SK-N-SH (cell line): Measurements from ENCODE around the gene PDIA4. TPM values are rescaled to one million over a fixed set of nuclear protein-coding genes. Genes with fewer than 3 reads are reported as not detected.

Experiments used
- CTCF ChIA-PET: fragments of 300-600, 350-600 bp; formaldehyde crosslinking; extraction: SDS; loops from one replicate; lab custom pipeline; 2021; lab: Yijun Ruan, JAX
- POLR2A ChIA-PET: fragments of 350-600 bp; sonication (Branson Sonifier 250); formaldehyde crosslinking; extraction: SDS; loops from one replicate; lab custom pipeline; 2020; ENCODE audit warnings: antibody characterized with exemption, inconsistent platforms; lab: Yijun Ruan, JAX
- DNase-seq: peaks from one replicate; pipeline ENCODE4 v3.0.0; 2012
- H2AFZ ChIP-seq: fragments of 200-600 bp; sonication (generic); 2 replicates; pipeline ENCODE4 v1.8.1; 2016; ENCODE audit warnings: antibody characterized with exemption, mild to moderate bottlenecking, low read depth
- H3F3A ChIP-seq: fragments of 200-600 bp; sonication (generic); replicated peaks from 2 replicates; pipeline ENCODE3; 2016; ENCODE audit warnings: antibody characterized with exemption, mild to moderate bottlenecking; ENCODE audit not compliant: insufficient read depth
- H3K27ac ChIP-seq, 2 experiments: fragments of 200-500 bp in 1 of 2; fragments of 200-600 bp in 1 of 2; sonication (Bioruptor generic) in 1 of 2; sonication (generic), shearing (Covaris generic) in 1 of 2; 2 replicates each; pipeline versions ENCODE4 v1.5.1 to v1.6.1; 2014 to 2016; ENCODE audit warnings: low read depth in 2 of 2, inconsistent platforms in 1 of 2, low read length in 1 of 2, mild to moderate bottlenecking in 1 of 2, mixed read lengths in 1 of 2
- H3K27me3 ChIP-seq: fragments of 200-600 bp; sonication (generic), shearing (Covaris generic); 2 replicates; pipeline ENCODE4 v1.6.1; 2016; ENCODE audit warnings: mixed run types; ENCODE audit not compliant: insufficient read depth
- H3K36me3 ChIP-seq, 2 experiments: fragments of 200-500 bp in 1 of 2; fragments of 200-600 bp in 1 of 2; sonication (Bioruptor generic) in 1 of 2; sonication (generic) in 1 of 2; replicated peaks in 1 of 2; 2 replicates each; pipeline versions ENCODE3 to v1.5.1; 2014 to 2016; ENCODE audit warnings: low read length in 1 of 2, mild to moderate bottlenecking in 1 of 2; ENCODE audit not compliant: insufficient read depth in 2 of 2, control insufficient read depth in 1 of 2
- H3K4me1 ChIP-seq, 2 experiments: fragments of 200-500 bp in 1 of 2; fragments of 200-600 bp in 1 of 2; sonication (Bioruptor generic) in 1 of 2; sonication (generic), shearing (Covaris generic) in 1 of 2; 2 replicates each; pipeline versions ENCODE4 v1.5.1 to v1.6.1; 2014 to 2016; ENCODE audit warnings: low read depth in 1 of 2, low read length in 1 of 2, mixed run types in 1 of 2; ENCODE audit not compliant: insufficient read depth in 2 of 2, control insufficient read depth in 1 of 2
- H3K4me2 ChIP-seq: fragments of 200-600 bp; sonication (generic), shearing (Covaris generic); 2 replicates; pipeline ENCODE4 v1.6.1; 2017; ENCODE audit warnings: mixed run types
- H3K4me3 ChIP-seq, 2 experiments: fragments of 200-500 bp in 1 of 2; fragments of 200-600 bp in 1 of 2; sonication (Bioruptor generic) in 1 of 2; sonication (generic), shearing (Covaris generic) in 1 of 2; 2 replicates each; pipeline versions ENCODE4 v1.5.1 to v1.8.1; 2014 to 2016; ENCODE audit warnings: low read depth in 2 of 2, inconsistent platforms in 1 of 2, low read length in 1 of 2, mild to moderate bottlenecking in 1 of 2, mixed read lengths in 1 of 2, moderate library complexity in 1 of 2
- H3K79me2 ChIP-seq: fragments of 200-600 bp; sonication (generic); 2 replicates; pipeline ENCODE4 v1.8.1; 2017; ENCODE audit warnings: mild to moderate bottlenecking; ENCODE audit not compliant: insufficient read depth
- H3K9ac ChIP-seq: fragments of 200-600 bp; sonication (generic); 2 replicates; pipeline ENCODE4 v1.6.1; 2017; ENCODE audit warnings: mixed run types
- H3K9me2 ChIP-seq: fragments of 200-600 bp; sonication (generic); 2 replicates; pipeline ENCODE4 v1.6.1; 2017; ENCODE audit warnings: mixed run types
- H3K9me3 ChIP-seq: fragments of 200-600 bp; sonication (generic); 2 replicates; pipeline ENCODE4 v1.6.1; 2017; ENCODE audit warnings: mixed run types, mild to moderate bottlenecking, moderate library complexity
- H4K20me1 ChIP-seq: fragments of 200-600 bp; sonication (generic); 2 replicates; pipeline ENCODE4 v1.6.1; 2017; ENCODE audit warnings: mild to moderate bottlenecking, mixed run types; ENCODE audit not compliant: insufficient read depth
- EZH2phosphoT487 ChIP-seq: fragments of 200-600 bp; sonication (generic); IDR thresholded peaks from 2 replicates; pipeline ENCODE4 v1.6.1; 2017; ENCODE audit warnings: low read depth, mixed run types, mild to moderate bottlenecking, antibody characterized with exemption, moderate library complexity, borderline replicate concordance
- FOSL2 ChIP-seq: IDR thresholded peaks from 2 replicates; pipeline ENCODE4 v1.4.0; 2012; ENCODE audit warnings: low read depth, mild to moderate bottlenecking, moderate library complexity, borderline replicate concordance
- JUND ChIP-seq: IDR thresholded peaks from 2 replicates; pipeline ENCODE4 v1.4.0; 2012
- NFIC ChIP-seq: IDR thresholded peaks from 2 replicates; pipeline ENCODE4 v1.4.0; 2012; ENCODE audit warnings: borderline replicate concordance
- NRF1 ChIP-seq: IDR thresholded peaks from 2 replicates; pipeline ENCODE4 v1.6.1; 2012; ENCODE audit warnings: low read depth, mild to moderate bottlenecking, low read length
- POLR2AphosphoS5 ChIP-seq: IDR thresholded peaks from 2 replicates; pipeline ENCODE4 v1.6.1; 2012; ENCODE audit warnings: low read depth, low read length
- RAD21 ChIP-seq: IDR thresholded peaks from 2 replicates; pipeline ENCODE4 v1.6.1; 2012; ENCODE audit warnings: mild to moderate bottlenecking, low read length
- RCOR1 ChIP-seq: fragments of 150-350 bp; IDR thresholded peaks from 2 replicates; pipeline ENCODE4 v1.6.1; 2017; ENCODE audit warnings: antibody characterized with exemption, low read length
- RXRA ChIP-seq: IDR thresholded peaks from 2 replicates; pipeline ENCODE4 v1.4.0; 2012; ENCODE audit warnings: low read depth, mild to moderate bottlenecking, borderline replicate concordance
- SIN3A ChIP-seq: IDR thresholded peaks from 2 replicates; pipeline ENCODE4 v1.6.1; 2012; ENCODE audit warnings: low read depth, mild to moderate bottlenecking, low read length, moderate library complexity, borderline replicate concordance
- WGBS: methylation state at CpG from one replicate; pipeline ENCODE4 v1.1.6; 2017; ENCODE audit warnings: low lambda C conversion rate; 5-methylcytosine and 5-hydroxymethylcytosine counted together
- polyA plus RNA-seq, 3 experiments: library from polyadenylated mRNA; depleted of rRNA; stranded (reverse); fragments of >200 nt; gene quantifications; 2 replicates each; pipeline ENCODE4 v1.2.3, GENCODE V29; 2012
- TF ChIP-seq, protein P1 (sequence below): IDR thresholded peaks from 2 replicates; pipeline ENCODE4 v1.4.0; 2012; ENCODE audit warnings: low read depth, borderline replicate concordance
- TF ChIP-seq, protein P2 (sequence below): fragments of 150-350 bp; IDR thresholded peaks from 2 replicates; pipeline ENCODE4 v1.6.1; 2017; ENCODE audit warnings: antibody characterized with exemption, low read length, low read depth, borderline replicate concordance
- TF ChIP-seq, protein P3 (sequence below): fragments of 150-350 bp; IDR thresholded peaks from 2 replicates; pipeline ENCODE4 v1.6.1; 2016; ENCODE audit warnings: mild to moderate bottlenecking, low read depth, low read length
- TF ChIP-seq, protein P4 (sequence below): fragments of 200-600 bp; sonication (generic); IDR thresholded peaks from 2 replicates; pipeline ENCODE4 v1.6.1; 2017; ENCODE audit warnings: antibody characterized with exemption, mild to moderate bottlenecking, moderate library complexity

Gene PDIA4
- polyA plus RNA-seq, 1 of the 3 experiments (the other 2 are of a cell fraction): 400 TPM

DNA sequence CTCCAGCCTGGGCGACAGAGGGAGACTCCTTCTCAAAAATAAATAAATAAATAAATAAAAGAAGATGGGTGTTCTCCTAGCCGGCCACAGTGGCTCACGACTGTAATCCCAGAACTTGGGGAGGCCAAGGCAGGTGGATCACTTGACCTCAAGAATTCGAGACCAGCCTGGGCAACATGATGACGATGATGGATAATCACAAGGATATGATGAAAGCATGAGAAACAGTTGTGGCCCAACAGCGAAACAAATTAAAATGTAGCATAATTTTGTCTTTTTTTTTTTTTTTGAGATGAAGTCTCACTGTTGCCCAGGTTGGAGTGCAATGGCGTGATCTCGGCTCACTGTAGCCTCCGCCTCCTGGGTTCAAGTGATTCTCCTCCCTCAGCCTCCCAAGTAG is 49.3 kb upstream of the PDIA4 start (continued):
- TF ChIP-seq EZH2phosphoT487 (no peak), FOSL2 (no peak), NRF1 (no peak)
- TF ChIP-seq, protein P1, sequence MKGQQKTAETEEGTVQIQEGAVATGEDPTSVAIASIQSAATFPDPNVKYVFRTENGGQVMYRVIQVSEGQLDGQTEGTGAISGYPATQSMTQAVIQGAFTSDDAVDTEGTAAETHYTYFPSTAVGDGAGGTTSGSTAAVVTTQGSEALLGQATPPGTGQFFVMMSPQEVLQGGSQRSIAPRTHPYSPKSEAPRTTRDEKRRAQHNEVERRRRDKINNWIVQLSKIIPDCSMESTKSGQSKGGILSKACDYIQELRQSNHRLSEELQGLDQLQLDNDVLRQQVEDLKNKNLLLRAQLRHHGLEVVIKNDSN: no peak

DNA sequence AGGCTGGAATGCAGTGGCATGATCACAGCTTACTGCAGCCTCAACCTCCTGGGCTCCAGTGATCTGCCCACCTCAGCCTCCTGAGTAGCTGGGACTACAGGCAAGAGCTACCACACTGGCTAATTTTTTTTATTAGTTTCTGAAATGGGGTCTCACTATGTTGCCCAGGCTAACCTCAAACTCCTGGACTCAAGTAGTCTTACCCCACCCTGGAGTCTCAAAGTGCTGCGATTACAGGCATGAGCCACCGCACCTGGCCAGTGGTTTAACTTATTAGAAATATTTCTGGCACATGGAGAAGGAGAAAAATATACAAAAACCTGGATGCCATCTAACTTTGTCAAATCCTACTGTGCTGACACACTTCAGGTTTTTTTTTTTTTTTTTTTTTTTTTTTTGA is 47.0 kb upstream of the PDIA4 start:
- ChIA-PET CTCF (interaction anchor here (0.7 to 5.7 kb wide), 3 partner anchors 10 to 70 kb away, joined by 3 to 25 read pairs (median 3); no protein-coding TSS in a partner anchor), POLR2A (no interaction called here)

More for the DNA sequence above, 47.0 kb upstream of the PDIA4 start:
- Histone ChIP-seq H3K36me3 (peaks cover 31 to 37% of the 10 kb centered on the region in 2 experiments), H3K4me1 (no peaks in the 10 kb centered on the region), H3F3A (no peaks in the 10 kb centered on the region), H3K27me3 (no peaks in the 10 kb centered on the region), H2AFZ (no peak overlapping the region), H3K4me2 (no peak overlapping the region), H3K4me3 (no peak overlapping the region), H3K9me3 (no peaks in the 10 kb centered on the region), H3K9ac (no peak overlapping the region), H3K9me2 (no peaks in the 10 kb centered on the region), H3K79me2 (peaks cover 16% of the 10 kb centered on the region; the same call in 1 of the 2 replicates), H3K27ac (no peak overlapping the region), H4K20me1 (no peaks in the 10 kb centered on the region)
- 100% methylated on average over 2 of the region's 2 CpGs for WGBS
- no peak for DNase-seq
- TF ChIP-seq, protein P2, sequence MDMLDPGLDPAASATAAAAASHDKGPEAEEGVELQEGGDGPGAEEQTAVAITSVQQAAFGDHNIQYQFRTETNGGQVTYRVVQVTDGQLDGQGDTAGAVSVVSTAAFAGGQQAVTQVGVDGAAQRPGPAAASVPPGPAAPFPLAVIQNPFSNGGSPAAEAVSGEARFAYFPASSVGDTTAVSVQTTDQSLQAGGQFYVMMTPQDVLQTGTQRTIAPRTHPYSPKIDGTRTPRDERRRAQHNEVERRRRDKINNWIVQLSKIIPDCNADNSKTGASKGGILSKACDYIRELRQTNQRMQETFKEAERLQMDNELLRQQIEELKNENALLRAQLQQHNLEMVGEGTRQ: no peak
- no peak for TF ChIP-seq RCOR1
- TF ChIP-seq POLR2AphosphoS5: no peak
- TF ChIP-seq RAD21: no peak
- TF ChIP-seq SIN3A: no peak
- TF ChIP-seq EZH2phosphoT487: no peak
- no peak for TF ChIP-seq JUND
- no peak for TF ChIP-seq RXRA
- TF ChIP-seq, protein P3, sequence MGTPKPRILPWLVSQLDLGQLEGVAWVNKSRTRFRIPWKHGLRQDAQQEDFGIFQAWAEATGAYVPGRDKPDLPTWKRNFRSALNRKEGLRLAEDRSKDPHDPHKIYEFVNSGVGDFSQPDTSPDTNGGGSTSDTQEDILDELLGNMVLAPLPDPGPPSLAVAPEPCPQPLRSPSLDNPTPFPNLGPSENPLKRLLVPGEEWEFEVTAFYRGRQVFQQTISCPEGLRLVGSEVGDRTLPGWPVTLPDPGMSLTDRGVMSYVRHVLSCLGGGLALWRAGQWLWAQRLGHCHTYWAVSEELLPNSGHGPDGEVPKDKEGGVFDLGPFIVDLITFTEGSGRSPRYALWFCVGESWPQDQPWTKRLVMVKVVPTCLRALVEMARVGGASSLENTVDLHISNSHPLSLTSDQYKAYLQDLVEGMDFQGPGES: no peak
- TF ChIP-seq, protein P4, sequence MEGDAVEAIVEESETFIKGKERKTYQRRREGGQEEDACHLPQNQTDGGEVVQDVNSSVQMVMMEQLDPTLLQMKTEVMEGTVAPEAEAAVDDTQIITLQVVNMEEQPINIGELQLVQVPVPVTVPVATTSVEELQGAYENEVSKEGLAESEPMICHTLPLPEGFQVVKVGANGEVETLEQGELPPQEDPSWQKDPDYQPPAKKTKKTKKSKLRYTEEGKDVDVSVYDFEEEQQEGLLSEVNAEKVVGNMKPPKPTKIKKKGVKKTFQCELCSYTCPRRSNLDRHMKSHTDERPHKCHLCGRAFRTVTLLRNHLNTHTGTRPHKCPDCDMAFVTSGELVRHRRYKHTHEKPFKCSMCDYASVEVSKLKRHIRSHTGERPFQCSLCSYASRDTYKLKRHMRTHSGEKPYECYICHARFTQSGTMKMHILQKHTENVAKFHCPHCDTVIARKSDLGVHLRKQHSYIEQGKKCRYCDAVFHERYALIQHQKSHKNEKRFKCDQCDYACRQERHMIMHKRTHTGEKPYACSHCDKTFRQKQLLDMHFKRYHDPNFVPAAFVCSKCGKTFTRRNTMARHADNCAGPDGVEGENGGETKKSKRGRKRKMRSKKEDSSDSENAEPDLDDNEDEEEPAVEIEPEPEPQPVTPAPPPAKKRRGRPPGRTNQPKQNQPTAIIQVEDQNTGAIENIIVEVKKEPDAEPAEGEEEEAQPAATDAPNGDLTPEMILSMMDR: no peak
- TF ChIP-seq NFIC: no peak
